Central memory CD8-positive, alpha-beta T cell (primary cell): Measurements from ENCODE around the gene LYRM9.
"Not testable (repeated sequence)": the region's sequence is repeated elsewhere in the genome, so short reads cannot be mapped to it uniquely, and the experiment has no call there.

Source experiments
- ATAC-seq: fragments of 150-1000 bp; cut with Tn5 transposase; replicated peaks from 2 replicates; pipeline ENCODE4 v1.10.0; 2022; ENCODE audit warnings: mild to moderate bottlenecking, moderate FRiP score, moderate number of reproducible peaks; ENCODE audit not compliant: poor library complexity, severe bottlenecking; ENCODE audit errors: extremely low read depth
- DNase-seq, 2 donors: peaks; one replicate each; pipeline ENCODE4 v3.0.0; 2021; ENCODE audit warnings: low spot score in 2 of 2
- H3K27ac Mint-ChIP-seq: one replicate; pipeline ENCODE4 v1.8.0; 2022; ENCODE audit warnings: low read depth, mild to moderate bottlenecking, moderate library complexity, mixed read lengths
- H3K27me3 Mint-ChIP-seq: one replicate; pipeline ENCODE4 v1.8.0; 2022; ENCODE audit warnings: mixed read lengths
- H3K36me3 Mint-ChIP-seq: one replicate; pipeline ENCODE4 v1.8.0; 2022; ENCODE audit warnings: mild to moderate bottlenecking, moderate library complexity, mixed read lengths; ENCODE audit not compliant: insufficient read depth
- H3K4me1 Mint-ChIP-seq: one replicate; pipeline ENCODE4 v1.8.0; 2022; ENCODE audit warnings: mixed read lengths
- H3K4me3 Mint-ChIP-seq: one replicate; pipeline ENCODE4 v1.8.0; 2022; ENCODE audit warnings: mild to moderate bottlenecking, moderate library complexity, mixed read lengths
- H3K9me3 Mint-ChIP-seq: one replicate; pipeline ENCODE4 v1.8.0; 2022; ENCODE audit warnings: mixed read lengths

LYRM9 gene

GRCh38 chr17:27839571-27840405 lies 53.4 kb downstream of the LYRM9 start:
- H3K36me3 Mint-ChIP-seq, DNase-seq, H3K27ac Mint-ChIP-seq, H3K4me3 Mint-ChIP-seq, H3K9me3 Mint-ChIP-seq, H3K27me3 Mint-ChIP-seq, ATAC-seq, H3K4me1 Mint-ChIP-seq: not testable (repeated sequence)

GRCh38 chr17:27838607-27839006 lies 54.6 kb downstream of the LYRM9 start:
- H3K4me3 Mint-ChIP-seq, H3K27me3 Mint-ChIP-seq, DNase-seq, H3K36me3 Mint-ChIP-seq, H3K9me3 Mint-ChIP-seq, H3K27ac Mint-ChIP-seq, H3K4me1 Mint-ChIP-seq, ATAC-seq: not testable (repeated sequence)

- not testable (repeated sequence) for H3K27ac Mint-ChIP-seq, H3K9me3 Mint-ChIP-seq, H3K4me3 Mint-ChIP-seq, H3K27me3 Mint-ChIP-seq, ATAC-seq, H3K36me3 Mint-ChIP-seq, DNase-seq, H3K4me1 Mint-ChIP-seq
Observed at GRCh38 chr17:27837769-27838168, 55.4 kb downstream of the LYRM9 start.

GRCh38 chr17:27836651-27837050 lies 56.5 kb downstream of the LYRM9 start:
- ATAC-seq, result no peak
- Mint-ChIP-seq H3K4me3 (no peak overlapping the region), H3K27me3 (no peaks in the 10 kb centered on the region), H3K36me3 (no peaks in the 10 kb centered on the region), H3K9me3 (peaks cover 5% of the 10 kb centered on the region), H3K27ac (no peak overlapping the region), H3K4me1 (no peaks in the 10 kb centered on the region)
- no peak for DNase-seq

- Mint-ChIP-seq H3K27me3 (no peaks in the 10 kb centered on the region), H3K4me1 (no peaks in the 10 kb centered on the region), H3K27ac (no peak overlapping the region), H3K36me3 (no peaks in the 10 kb centered on the region), H3K9me3 (peaks cover 5% of the 10 kb centered on the region), H3K4me3 (no peak overlapping the region)
- ATAC-seq, result no peak
- no peak for DNase-seq
Observed at GRCh38 chr17:27834571-27834970, 58.6 kb downstream of the LYRM9 start.

- peaks cover 5% of the 10 kb centered on the region for H3K9me3 Mint-ChIP-seq
- peaks cover 1% of the 10 kb centered on the region for H3K36me3 Mint-ChIP-seq
- no peak overlapping the region for H3K27ac Mint-ChIP-seq
- H3K4me3 Mint-ChIP-seq, result no peak overlapping the region
- ATAC-seq, result no peak
- H3K4me1 Mint-ChIP-seq, result no peaks in the 10 kb centered on the region
- no peak for DNase-seq
- H3K27me3 Mint-ChIP-seq, result no peaks in the 10 kb centered on the region
Observed at GRCh38 chr17:27832831-27833230, 60.3 kb downstream of the LYRM9 start.

GRCh38 chr17:27829888-27830287 lies 63.3 kb downstream of the LYRM9 start:
- not testable (repeated sequence) for ATAC-seq, H3K4me1 Mint-ChIP-seq, H3K4me3 Mint-ChIP-seq, H3K9me3 Mint-ChIP-seq, H3K36me3 Mint-ChIP-seq, H3K27me3 Mint-ChIP-seq, H3K27ac Mint-ChIP-seq, DNase-seq

- H3K4me1 Mint-ChIP-seq, H3K9me3 Mint-ChIP-seq, H3K27me3 Mint-ChIP-seq, H3K36me3 Mint-ChIP-seq, DNase-seq, H3K27ac Mint-ChIP-seq, ATAC-seq, H3K4me3 Mint-ChIP-seq: not testable (repeated sequence)
Observed at GRCh38 chr17:27829143-27829711, 63.9 kb downstream of the LYRM9 start.
